GM18499 (cell line): ENCODE data around the gene DNAJC6.
"Not testable (repeated sequence)": the region's sequence is repeated elsewhere in the genome, so short reads cannot be mapped to it uniquely, and the experiment has no call there.

Source experiments
- ATAC-seq: cut with Tn5 transposase; IDR thresholded peaks from one replicate; pipeline ENCODE4 v1.9.1; 2021; ENCODE audit warnings: moderate number of reproducible peaks; ENCODE audit not compliant: insufficient read depth, unreplicated experiment

DNAJC6 gene

DNA sequence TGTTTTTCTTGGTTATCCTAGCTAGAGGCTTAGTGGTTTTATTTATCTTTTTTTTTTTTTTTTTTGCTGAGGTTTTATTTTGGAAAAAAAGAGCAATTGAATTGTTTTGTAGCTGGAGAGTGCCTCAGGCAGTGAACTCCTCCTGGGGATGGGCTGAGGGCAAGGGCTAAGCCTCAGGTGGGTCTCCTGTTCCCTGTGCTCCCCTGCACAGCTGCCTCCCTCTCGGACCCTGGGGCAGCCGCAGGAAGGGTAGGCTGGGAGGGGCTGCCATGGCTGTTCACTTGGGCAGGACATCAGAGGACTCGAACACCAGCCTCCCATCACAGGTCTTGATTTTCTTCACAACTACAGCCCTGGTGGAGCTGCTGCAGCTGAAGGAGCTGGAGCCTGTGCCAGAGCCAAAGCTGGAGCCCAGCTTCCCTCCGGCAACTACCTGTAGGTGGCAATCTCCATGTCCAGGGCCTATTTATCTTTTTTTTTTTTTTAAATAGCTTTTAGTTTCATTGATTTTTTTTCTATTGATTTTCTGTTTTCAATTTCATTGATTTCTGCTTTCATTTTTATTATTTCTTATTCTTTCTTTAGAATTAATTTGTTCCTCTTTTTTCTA lies 140.0 kb downstream of the DNAJC6 start:
- ATAC-seq = no peak

- not testable (repeated sequence) for ATAC-seq
Measured at GRCh38 chr1:65455678-65456077, 146.3 kb downstream of the DNAJC6 start.

- no peak for ATAC-seq
Measured at GRCh38 chr1:65456481-65456880, 147.1 kb downstream of the DNAJC6 start.

GRCh38 chr1:65457868-65458267 lies 148.5 kb downstream of the DNAJC6 start:
- ATAC-seq = no peak

- ATAC-seq = no peak
Measured at GRCh38 chr1:65458730-65459396, 149.5 kb downstream of the DNAJC6 start.

DNA sequence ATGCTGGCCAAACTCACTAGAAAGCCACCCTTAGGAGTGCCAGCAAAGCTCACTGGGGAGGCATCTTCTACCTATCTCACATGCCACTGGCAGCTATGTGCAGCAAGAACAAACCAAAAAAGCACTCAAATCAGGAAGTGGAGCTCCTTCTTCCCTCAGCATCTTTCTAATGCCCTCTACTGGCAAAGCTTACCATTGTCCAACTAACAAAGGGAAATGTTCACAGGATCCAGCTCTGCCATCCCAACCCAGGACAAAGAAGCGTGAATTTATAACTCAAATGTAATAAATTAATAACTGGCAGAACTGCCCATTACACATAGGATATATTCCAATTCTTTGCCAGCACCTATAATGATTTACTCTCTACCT lies 150.0 kb downstream of the DNAJC6 start:
- peak; percentile 85 for ATAC-seq
